HG02798 (cell line): ENCODE data around the gene SAMD13.

Source experiments
- ATAC-seq: cut with Tn5 transposase; IDR thresholded peaks from one replicate; pipeline ENCODE4 v1.9.1; 2021; ENCODE audit warnings: mild to moderate bottlenecking; ENCODE audit not compliant: unreplicated experiment, poor library complexity

Gene SAMD13, protein sequence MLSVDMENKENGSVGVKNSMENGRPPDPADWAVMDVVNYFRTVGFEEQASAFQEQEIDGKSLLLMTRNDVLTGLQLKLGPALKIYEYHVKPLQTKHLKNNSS

DNA sequence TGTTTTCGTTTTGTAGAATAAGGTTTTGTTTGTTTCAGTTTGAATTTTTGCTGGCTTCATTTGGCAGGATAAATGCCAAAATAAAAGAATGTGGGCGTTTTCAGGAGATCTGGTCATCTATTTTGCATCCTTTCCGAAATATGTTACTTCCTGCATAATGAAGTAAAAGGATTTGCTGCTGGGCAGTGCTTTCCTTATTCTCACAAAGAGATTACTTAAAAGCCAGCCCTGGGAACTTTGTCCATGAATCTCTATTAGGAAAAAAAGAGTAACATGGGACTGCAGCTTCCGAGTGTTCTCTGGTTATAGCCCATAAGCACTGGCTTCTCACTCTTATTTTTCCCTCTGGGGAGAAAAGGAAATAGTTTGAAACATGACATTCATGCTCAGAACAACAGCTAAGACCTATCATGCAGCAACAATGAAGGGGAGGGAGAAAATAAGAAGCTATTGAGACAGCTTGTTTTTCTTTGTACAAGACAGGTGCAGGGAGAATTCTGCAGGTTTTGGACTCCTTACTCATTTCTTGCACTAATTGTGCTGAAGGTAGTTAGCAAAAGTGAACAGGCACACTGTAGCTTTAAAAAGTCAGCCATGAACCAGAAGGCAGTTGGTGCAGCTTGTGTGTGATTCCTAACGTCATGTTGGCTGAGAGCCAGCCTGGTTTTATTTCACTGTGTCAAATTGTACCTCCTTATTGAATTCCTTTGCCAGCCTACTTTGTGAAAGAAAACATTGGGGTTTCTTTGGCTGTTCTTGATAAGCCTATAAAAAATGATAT, at the start of gene SAMD13:
Gene SAMD13 (plus strand): TSS at position 705 of the 781 bp plus-strand sequence. CDS start 1,527 bp downstream, outside the sequence.
- ATAC-seq, result peak; percentile 25

DNA sequence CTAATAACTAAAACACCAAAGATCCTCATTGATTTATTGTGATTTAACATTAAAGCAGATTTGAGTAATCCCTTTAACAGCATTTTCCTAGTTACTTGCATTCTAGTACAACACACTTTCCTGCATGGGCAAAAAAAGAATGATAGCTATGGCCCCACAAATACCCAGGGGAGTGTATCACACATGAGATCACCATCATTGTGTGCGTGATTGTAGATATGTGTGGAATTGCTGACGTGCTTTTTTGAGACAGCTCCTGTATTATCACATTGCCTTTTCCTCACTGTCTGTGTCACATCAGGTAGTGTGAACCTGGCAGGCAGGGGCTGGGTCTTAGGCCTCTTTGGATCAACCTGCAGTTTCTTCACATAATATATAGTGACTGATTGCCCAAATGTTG, 48.5 kb upstream of the SAMD13 start:
- ATAC-seq, result no peak

GRCh38 chr1:84253891-84254290, 47.6 kb upstream of the SAMD13 start:
- no peak for ATAC-seq

- ATAC-seq, result no peak
These were observed 46.7 kb upstream of the SAMD13 start for GRCh38 chr1:84254703-84255238.

- ATAC-seq, result no peak
These were observed 45.9 kb upstream of the SAMD13 start for GRCh38 chr1:84255582-84255981.

GRCh38 chr1:84257617-84258016, 43.9 kb upstream of the SAMD13 start:
- ATAC-seq, result no peak

DNA sequence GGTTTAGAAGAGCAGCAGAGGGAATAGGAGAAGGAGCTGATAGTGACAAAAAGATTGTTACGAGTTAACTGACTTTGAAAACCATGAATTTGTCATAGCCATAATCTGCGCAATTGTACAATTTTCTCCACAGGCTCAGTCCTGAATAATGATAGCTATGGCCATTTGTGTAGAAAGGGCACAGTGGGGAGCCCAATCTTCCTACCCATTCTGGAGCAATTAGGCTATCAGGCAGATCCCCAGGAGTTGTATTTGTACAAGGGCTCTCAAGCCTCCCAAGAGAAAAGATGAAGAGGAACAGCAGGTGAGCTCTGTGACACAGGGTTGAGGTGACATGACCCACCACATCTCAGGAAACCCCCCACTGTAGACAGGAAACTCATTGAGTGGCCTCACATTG, 42.1 kb upstream of the SAMD13 start:
- no peak for ATAC-seq

DNA sequence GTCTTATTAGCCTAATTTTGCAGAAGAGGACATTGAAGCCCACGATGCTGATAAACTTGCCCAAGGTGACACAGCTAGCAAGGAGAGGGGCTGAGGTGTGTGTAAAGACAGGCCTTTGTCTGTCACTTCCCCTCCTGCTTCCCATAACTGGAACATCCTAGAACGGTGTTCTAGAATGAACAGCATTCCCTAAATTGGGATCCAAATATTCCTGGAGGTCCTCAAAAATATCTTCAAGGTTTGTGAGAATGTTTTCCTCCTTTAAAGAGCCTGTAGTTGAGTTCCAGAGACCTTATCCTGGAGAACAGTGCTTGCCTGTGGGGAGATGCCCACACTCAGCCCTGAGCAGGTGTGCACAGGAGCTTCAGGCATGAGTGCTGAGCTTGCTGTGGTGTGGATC, 41.5 kb upstream of the SAMD13 start:
- no peak for ATAC-seq

GRCh38 chr1:84260852-84261518, 40.5 kb upstream of the SAMD13 start:
- no peak for ATAC-seq

DNA sequence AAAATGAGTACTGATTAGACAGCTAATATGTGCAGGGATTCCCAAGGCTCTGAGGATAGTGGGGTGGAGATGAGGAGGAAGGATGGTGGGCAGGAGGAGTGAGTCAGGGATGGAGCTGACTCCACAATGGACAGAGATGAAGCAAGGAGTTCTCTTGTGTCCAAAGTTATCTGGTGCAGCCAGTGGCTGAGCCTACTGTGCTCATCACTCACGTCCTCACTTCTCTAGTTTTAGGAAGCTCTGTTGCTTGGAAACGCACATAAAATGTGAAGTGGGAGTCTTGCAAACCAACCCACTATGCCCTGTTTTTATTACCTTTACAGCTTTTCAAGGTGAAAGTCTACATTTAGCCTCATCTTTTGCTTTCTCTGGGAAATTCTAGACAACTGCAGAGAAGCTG, 36.5 kb upstream of the SAMD13 start:
- ATAC-seq, result no peak

DNA sequence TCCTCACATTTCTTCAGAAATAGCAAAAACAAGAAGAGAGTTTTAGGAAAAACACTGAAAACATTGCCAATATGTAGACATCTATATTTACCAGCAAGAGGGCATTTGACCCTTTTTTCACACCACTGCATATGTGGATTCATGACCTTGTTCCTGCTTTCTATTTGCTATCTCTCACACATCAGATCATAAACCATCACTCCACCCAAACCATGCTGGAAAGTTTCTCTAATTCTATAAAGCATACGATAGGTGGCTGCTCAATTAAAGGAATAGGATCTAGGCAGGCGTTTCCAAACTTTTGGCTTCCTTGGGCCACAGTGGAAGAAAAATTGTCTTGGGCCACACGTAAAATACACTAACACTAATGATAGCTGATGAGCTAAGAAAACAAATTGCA, 35.6 kb upstream of the SAMD13 start:
- no peak for ATAC-seq

DNA sequence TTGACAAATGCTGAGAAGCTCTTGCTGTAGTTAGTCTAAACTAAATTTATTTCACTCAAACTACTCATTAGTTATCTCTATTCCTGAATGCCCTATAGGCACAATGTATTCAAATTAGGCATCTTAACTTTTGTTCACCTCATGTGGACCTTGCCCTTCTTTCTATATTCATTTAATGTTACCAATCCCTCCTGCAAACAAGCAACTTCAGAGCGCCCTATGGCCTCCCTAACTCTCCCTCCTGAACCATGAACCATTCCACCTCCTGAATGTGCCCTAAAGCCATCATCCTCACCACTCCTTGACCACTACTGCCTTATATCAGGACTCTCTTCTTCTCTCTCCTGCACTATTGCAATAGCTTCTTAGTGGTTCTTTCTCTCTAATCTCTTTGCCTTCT, 34.8 kb upstream of the SAMD13 start:
- no peak for ATAC-seq

- ATAC-seq, result no peak
These were observed 34.0 kb upstream of the SAMD13 start for GRCh38 chr1:84267476-84267875.

- no peak for ATAC-seq
These were observed 33.2 kb upstream of the SAMD13 start for GRCh38 chr1:84268346-84268745.

DNA sequence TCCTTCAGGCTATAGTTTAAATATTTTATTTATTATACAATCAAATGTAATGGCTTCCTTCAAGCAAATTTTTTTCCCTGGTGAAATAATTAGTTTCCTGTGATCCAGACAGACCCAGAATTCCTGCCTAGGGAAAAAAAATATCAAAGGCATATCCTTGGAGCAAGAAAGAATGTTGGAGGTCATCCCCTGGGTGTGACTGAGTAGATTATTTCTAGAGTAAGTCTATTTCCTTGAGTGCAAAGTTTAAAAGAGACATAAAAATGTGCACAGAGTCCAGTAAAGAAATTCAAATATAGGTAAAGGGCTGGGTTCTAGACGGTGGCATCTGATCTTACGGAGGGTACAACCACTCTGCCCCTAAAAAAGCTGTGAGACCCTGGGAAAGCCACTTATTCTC, 32.2 kb upstream of the SAMD13 start:
- no peak for ATAC-seq

DNA sequence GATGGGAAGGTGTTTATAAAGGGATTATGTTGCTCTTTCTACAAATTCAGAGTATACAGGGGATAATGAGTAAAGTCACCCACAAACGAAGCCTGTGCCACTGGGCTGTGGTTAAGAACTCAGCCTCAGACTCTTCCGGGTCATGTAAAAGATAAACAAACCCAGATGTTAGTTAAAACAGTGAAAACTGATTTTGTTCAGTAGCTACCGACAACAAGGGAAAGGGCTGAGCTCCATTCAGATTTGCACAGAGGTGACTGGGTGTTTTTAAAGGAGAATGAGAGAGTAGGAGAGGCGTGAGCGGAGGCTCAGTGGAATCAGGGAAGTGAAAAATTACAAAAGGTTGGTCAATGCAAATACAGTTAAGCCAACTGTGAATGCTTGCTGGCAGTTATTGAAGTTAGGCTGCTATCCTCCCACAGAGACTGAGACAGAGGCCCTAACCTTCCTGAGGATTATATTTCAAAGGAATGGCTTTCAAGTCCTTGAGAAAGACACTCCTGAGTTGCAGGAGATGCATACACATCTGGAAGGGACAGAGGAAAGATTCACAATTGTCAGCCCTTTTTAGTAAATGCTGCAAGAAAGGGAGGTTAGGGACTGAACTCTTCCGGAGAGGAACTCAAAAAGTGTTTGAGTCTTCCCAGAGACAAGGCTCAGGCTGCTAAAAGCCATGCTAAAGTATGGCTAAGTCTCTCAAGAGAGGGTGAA, 29.9 kb upstream of the SAMD13 start:
- peak; percentile 96 for ATAC-seq

GRCh38 chr1:84272401-84272800, 29.1 kb upstream of the SAMD13 start:
- no peak for ATAC-seq

GRCh38 chr1:84277343-84278059, 24.0 kb upstream of the SAMD13 start:
- no peak for ATAC-seq

DNA sequence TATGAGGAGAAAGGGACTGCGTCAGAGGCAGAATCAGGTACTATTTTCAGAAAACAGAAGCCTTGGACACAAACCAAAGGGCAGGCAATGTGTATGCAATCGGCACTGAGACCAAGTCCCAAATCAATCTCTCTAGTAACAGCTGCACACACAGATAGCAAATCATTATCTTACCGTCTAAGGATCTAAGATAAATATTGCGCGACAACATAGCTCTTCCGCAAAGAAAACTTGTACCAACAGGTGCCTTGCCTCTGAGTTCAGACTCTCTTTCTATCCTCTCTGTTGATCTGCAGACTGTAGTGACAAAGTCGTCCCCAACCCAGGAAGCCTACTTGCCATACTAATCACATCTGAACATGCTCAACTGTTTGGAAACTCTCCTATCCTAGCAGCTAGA, 22.6 kb upstream of the SAMD13 start:
- no peak for ATAC-seq

GRCh38 chr1:84280912-84281311, 20.6 kb upstream of the SAMD13 start:
- ATAC-seq, result no peak
